ENCODE measurements around the gene ZBTB24. TPM values are rescaled to one million over a fixed set of nuclear protein-coding genes. Genes with fewer than 3 reads are reported as not detected.
A peak's percentile ranks its signal among the peaks of the same experiment; 100 is the strongest.

ZBTB24 gene
- total and polyA plus RNA-seq, 7 experiments from 2014 or later = 6.9 to 26.6 (median 12.4) TPM

DNA sequence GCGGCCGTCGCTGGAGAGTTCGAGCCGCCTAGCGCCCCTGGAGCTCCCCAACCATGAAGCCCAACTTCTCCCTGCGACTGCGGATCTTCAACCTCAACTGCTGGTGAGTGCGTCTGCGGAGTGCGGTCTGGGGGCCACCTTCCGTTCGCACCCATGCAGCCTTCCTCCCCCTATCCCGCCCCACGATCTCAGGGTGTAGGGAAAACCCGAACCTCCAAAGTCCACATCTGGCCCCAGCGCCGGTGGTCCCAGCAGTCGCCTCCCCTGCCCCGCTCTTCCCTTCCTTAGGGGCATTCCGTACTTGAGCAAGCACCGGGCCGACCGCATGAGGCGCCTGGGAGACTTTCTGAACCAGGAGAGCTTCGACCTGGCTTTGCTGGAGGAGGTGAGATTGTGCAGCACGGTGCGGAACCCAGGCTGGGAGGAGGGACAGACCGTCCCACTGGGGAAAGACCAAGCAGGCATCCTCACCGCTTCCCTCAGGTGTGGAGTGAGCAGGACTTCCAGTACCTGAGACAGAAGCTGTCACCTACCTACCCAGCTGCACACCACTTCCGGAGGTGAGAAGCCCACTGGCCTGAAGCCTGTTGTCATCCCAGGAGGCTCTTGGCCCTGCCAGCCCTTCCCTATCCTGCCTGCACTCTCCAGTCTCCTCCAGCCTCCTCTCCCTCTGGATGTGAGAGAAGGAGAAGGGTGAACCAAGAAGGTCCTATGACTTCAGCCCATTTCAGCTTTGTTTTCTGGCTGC is 41.8 kb downstream of the ZBTB24 start:
- peaks cover 0 to 20% (median 0%) of the 10 kb centered on the region in 5 donors for H3K36me3 Mint-ChIP-seq
- H3K4me3 ChIP-seq (ENCODE audit: low read length) = peak overlapping the region; percentile 65
- ATAC-seq = peak; percentile 60
- peaks cover 0 to 33% (median 4%) of the 10 kb centered on the region in 3 experiments for H3K36me3 ChIP-seq (ENCODE audit: control insufficient read depth in 2 of 3, insufficient read depth in 3 of 3, low read length in 3 of 3)
- H3K4me3 Mint-ChIP-seq = peak overlapping the region; percentile 90 to 95 (median 94)
- peaks cover 0 to 2% (median 0%) of the 10 kb centered on the region in 11 donors for H3K9me3 Mint-ChIP-seq
- H3K27ac Mint-ChIP-seq = peak overlapping the region; percentile 87 to 97 (median 93)
- DNase-seq = peak in 5 of 9 donors; percentile 47 to 60 (median 54)
- peaks cover 11% of the 10 kb centered on the region in 2 donors for H3K4me1 ChIP-seq (ENCODE audit: control insufficient read depth in 2 of 2, insufficient read depth in 2 of 2, low read length in 2 of 2)
- peaks cover 0 to 2% (median 0%) of the 10 kb centered on the region in 5 donors for H3K27me3 Mint-ChIP-seq
- no peaks in the 10 kb centered on the region for H3K27me3 ChIP-seq (ENCODE audit: control insufficient read depth in 2 of 2, insufficient read depth in 2 of 2, low read length in 2 of 2)
- POLR2A ChIA-PET = interaction anchor here (0.5 to 4.5 kb wide), 16 partner anchors 9 to 250 kb away, joined by 3 to 49 read pairs (median 5); partner anchors contain the start of genes AK9, CD164, FIG4 and MICAL1
- CTCF ChIA-PET = interaction anchor here (0.9 to 4.1 kb wide), 9 partner anchors 12 to 598 kb away, joined by 3 to 18 read pairs (median 4); partner anchors contain the start of genes AK9, CD164, FIG4 and MICAL1
- peak overlapping the region; percentile 98 for H3K27ac ChIP-seq (ENCODE audit: low read depth, low read length)
- H3K9me3 ChIP-seq (ENCODE audit: control insufficient read depth in 2 of 3, low read length in 3 of 3) = no peaks in the 10 kb centered on the region
- peaks cover 10 to 33% (median 21%) of the 10 kb centered on the region in 7 donors for H3K4me1 Mint-ChIP-seq
- intact Hi-C loops (cut with micrococcal nuclease) = loop anchor here (1.0 to 10.0 kb wide), 11 partner anchors 8 to 1482 kb away; partner anchors contain the start of genes ZBTB24 (in 2 of the 2), AFG1L (in 1 of the 2), AMD1 (in 1 of the 2) and SEC63 (in 1 of the 2)

DNA sequence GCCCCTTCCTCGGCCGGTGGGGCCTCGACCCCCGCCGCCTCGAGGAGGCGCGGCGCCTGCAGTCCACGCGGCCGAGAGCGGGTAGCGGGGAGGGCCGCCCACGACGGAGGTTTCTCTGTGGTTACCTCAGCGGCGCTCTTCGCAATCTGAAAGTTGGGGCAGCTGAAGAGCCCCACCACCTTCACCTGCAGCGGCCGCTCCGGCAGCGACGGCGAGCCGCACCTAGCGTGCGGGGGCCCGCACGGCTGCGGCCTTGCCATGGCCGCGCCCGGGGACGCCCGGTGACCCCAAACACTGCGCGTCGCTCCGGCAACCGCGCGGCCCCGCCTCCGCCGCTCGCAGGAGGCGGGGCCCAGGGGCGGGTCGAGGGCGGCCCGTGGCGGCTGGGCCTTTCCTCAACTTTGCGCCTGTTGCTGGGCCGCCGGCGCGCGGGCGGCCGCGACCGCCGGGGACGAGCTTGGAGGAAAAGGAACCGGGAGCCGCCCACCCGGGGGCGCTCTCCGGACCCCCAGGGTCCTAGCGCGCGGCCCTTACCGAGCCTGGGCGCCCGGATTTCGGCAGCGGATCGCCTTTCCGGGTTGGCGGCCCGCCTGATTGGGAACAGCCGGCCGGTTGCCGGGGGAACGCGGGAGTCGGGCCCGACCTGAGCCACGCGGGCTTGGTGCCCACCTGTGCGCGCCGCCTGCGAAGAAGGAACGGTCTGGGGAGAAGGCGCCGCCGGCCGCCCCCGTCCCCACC is 42.5 kb downstream of the ZBTB24 start, which contains the start of the genes PPIL6 and SMPD2:
Gene PPIL6 (minus strand): TSS at position 298 of the 738 bp plus-strand sequence. CDS start 38 bp downstream, at position 260.
Gene SMPD2 (plus strand): TSS at position 394 of the 738 bp plus-strand sequence. CDS start 398 bp downstream, outside the sequence.
- Mint-ChIP-seq H3K4me3 (peak within 1 kb of the TSS; percentile 90 to 95 (median 94)), H3K27me3 (peaks cover 0 to 2% (median 0%) of the 10 kb centered on the region in 5 donors), H3K27ac (peak within 1 kb of the TSS; percentile 87 to 97 (median 93)), H3K9me3 (peaks cover 0 to 2% (median 0%) of the 10 kb centered on the region in 11 donors), H3K4me1 (peaks cover 10 to 32% (median 21%) of the 10 kb centered on the region in 7 donors), H3K36me3 (peaks cover 0 to 18% (median 0%) of the 10 kb centered on the region in 5 donors)
- DNase-seq (peak; percentile 63 to 85 (median 77)), ATAC-seq (peak; percentile 91)
- Histone ChIP-seq H3K4me1 (ENCODE audit: control insufficient read depth in 2 of 2, insufficient read depth in 2 of 2, low read length in 2 of 2) (peaks cover 11% of the 10 kb centered on the region in 2 donors), H3K27ac (ENCODE audit: low read depth, low read length) (peak within 1 kb of the TSS; percentile 98), H3K27me3 (ENCODE audit: control insufficient read depth in 2 of 2, insufficient read depth in 2 of 2, low read length in 2 of 2) (no peaks in the 10 kb centered on the region), H3K4me3 (ENCODE audit: low read length) (peak within 1 kb of the TSS; percentile 65), H3K36me3 (ENCODE audit: control insufficient read depth in 2 of 3, insufficient read depth in 3 of 3, low read length in 3 of 3) (peaks cover 0 to 26% (median 4%) of the 10 kb centered on the region in 3 experiments), H3K9me3 (ENCODE audit: control insufficient read depth in 2 of 3, low read length in 3 of 3) (no peaks in the 10 kb centered on the region)
- POLR2A ChIA-PET = interaction anchor here (0.5 to 4.5 kb wide), 17 partner anchors 9 to 250 kb away, joined by 3 to 49 read pairs (median 5); partner anchors contain the start of genes AK9, CD164, FIG4 and MICAL1
- intact Hi-C loops (cut with micrococcal nuclease) = loop anchor here (1.0 to 10.0 kb wide), 17 partner anchors 9 to 1482 kb away; partner anchors contain the start of genes AK9 (in 2 of the 2), CD164 (in 2 of the 2), CEP57L1 (in 2 of the 2) and FIG4 (in 2 of the 2)
- CTCF ChIA-PET = interaction anchor here (0.9 to 4.1 kb wide), 5 partner anchors 13 to 599 kb away, joined by 3 to 18 read pairs (median 4); partner anchors contain the start of genes AK9, CD164 and FIG4

DNA sequence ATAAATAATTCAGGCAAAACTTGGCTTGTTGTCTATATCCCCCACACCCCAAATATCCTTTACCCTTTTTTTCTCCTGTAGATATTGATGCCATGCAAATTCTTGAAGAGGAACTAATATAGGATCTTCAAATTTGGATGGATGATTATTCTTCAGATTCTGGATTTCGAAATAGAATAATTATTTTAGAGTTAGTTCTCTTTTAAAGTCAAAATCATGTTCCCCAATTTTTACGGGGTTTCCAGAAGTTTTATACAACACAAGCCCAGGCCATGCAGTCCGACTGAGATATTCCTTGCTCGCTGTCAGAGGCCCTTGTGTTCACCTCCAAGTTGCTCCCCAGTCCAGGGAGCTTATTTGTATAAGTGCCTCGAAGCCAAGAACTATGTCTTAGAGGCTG is 47.0 kb downstream of the ZBTB24 start:
- no peak for ATAC-seq
- DNase-seq = no peak
- peaks cover 0 to 4% of the 10 kb centered on the region in 2 donors for H3K4me1 ChIP-seq (ENCODE audit: control insufficient read depth in 2 of 2, insufficient read depth in 2 of 2, low read length in 2 of 2)
- no peak overlapping the region for H3K27ac ChIP-seq (ENCODE audit: low read depth, low read length)
- Mint-ChIP-seq H3K9me3 (peaks cover 0 to under 1% (median 0%) of the 10 kb centered on the region in 11 donors), H3K27me3 (peaks cover 0 to 15% (median 0%) of the 10 kb centered on the region in 5 donors), H3K27ac (no peak overlapping the region), H3K4me3 (no peak overlapping the region), H3K36me3 (no peaks in the 10 kb centered on the region), H3K4me1 (peaks cover 0 to 8% (median 5%) of the 10 kb centered on the region in 7 donors)
- intact Hi-C loops (cut with micrococcal nuclease) = no loop called here
- POLR2A ChIA-PET = interaction anchor here (0.9 kb wide), 1 partner anchor 9 kb away, joined by 3 read pairs; no protein-coding TSS in a partner anchor
- no peaks in the 10 kb centered on the region for H3K9me3 ChIP-seq (ENCODE audit: control insufficient read depth in 2 of 3, low read length in 3 of 3)
- H3K27me3 ChIP-seq (ENCODE audit: control insufficient read depth in 2 of 2, insufficient read depth in 2 of 2, low read length in 2 of 2) = no peaks in the 10 kb centered on the region
- CTCF ChIA-PET = no interaction called here
- peaks cover 0 to 3% (median 0%) of the 10 kb centered on the region in 3 experiments for H3K36me3 ChIP-seq (ENCODE audit: control insufficient read depth in 2 of 3, insufficient read depth in 3 of 3, low read length in 3 of 3)
- H3K4me3 ChIP-seq (ENCODE audit: low read length) = no peak overlapping the region

DNA sequence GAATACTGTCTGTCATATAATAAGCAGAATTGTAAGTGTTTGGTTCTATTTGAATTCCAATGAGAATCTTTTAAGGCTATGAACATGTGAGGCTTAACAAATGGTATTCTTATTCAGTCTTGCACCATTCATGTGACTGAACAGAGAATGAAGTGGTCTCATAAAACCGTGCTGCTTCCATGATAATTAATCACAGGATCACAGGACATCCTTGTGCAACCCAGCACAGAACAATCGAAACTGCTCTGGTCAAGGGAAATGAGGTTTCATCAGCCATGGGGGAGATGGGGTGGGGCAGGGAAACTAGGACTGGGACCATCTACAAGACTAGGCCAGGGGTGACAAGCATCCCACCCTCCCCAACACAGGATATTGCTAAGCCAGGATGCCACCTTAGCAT is 48.6 kb downstream of the ZBTB24 start:
- H3K9me3 ChIP-seq (ENCODE audit: control insufficient read depth in 2 of 3, low read length in 3 of 3) = no peaks in the 10 kb centered on the region
- no peak overlapping the region for H3K27ac Mint-ChIP-seq
- H3K4me1 Mint-ChIP-seq = peaks cover 0 to 1% (median 0%) of the 10 kb centered on the region in 7 donors
- no peak overlapping the region for H3K4me3 ChIP-seq (ENCODE audit: low read length)
- H3K36me3 ChIP-seq (ENCODE audit: control insufficient read depth in 2 of 3, insufficient read depth in 3 of 3, low read length in 3 of 3) = no peaks in the 10 kb centered on the region
- DNase-seq (no peak), ATAC-seq (no peak)
- ChIA-PET CTCF (interaction anchor here (0.7 to 0.8 kb wide), 2 partner anchors 64 to 247 kb away, joined by 4 read pairs; no protein-coding TSS in a partner anchor), POLR2A (no interaction called here)
- H3K27me3 ChIP-seq (ENCODE audit: control insufficient read depth in 2 of 2, insufficient read depth in 2 of 2, low read length in 2 of 2) = no peaks in the 10 kb centered on the region
- intact Hi-C loops (cut with micrococcal nuclease) = no loop called here
- no peak overlapping the region for H3K27ac ChIP-seq (ENCODE audit: low read depth, low read length)
- no peaks in the 10 kb centered on the region for H3K4me1 ChIP-seq (ENCODE audit: control insufficient read depth in 2 of 2, insufficient read depth in 2 of 2, low read length in 2 of 2)
- no peaks in the 10 kb centered on the region for H3K36me3 Mint-ChIP-seq
- peaks cover 0 to 20% (median 0%) of the 10 kb centered on the region in 5 donors for H3K27me3 Mint-ChIP-seq
- no peaks in the 10 kb centered on the region for H3K9me3 Mint-ChIP-seq
- no peak overlapping the region for H3K4me3 Mint-ChIP-seq

DNA sequence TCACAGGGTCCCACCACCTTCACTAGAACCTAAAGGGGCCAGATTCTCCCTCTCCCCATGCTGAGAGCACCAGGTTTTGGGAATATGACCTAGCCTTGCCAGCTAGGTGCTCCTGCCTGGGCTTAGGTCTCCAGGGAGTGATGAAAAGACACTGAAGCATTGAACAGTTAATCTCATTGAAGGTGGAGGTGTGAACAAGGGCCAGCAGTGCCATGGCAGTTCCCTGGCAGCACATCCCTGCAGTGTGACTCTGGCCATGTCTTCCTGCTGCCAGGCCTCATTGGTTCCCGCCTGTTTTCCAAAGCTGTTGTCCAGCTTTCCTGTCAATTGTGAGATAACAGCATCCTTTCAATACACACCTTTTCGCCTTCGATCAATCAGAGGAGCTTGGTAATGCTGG is 53.5 kb downstream of the ZBTB24 start:
- no peaks in the 10 kb centered on the region for H3K36me3 Mint-ChIP-seq
- peaks cover 0 to 4% (median 0%) of the 10 kb centered on the region in 7 donors for H3K4me1 Mint-ChIP-seq
- no peak overlapping the region for H3K27ac ChIP-seq (ENCODE audit: low read depth, low read length)
- no peak overlapping the region for H3K4me3 Mint-ChIP-seq
- H3K27ac Mint-ChIP-seq = no peak overlapping the region
- H3K9me3 ChIP-seq (ENCODE audit: control insufficient read depth in 2 of 3, low read length in 3 of 3) = no peaks in the 10 kb centered on the region
- H3K27me3 ChIP-seq (ENCODE audit: control insufficient read depth in 2 of 2, insufficient read depth in 2 of 2, low read length in 2 of 2) = no peaks in the 10 kb centered on the region
- ChIA-PET CTCF (no interaction called here), POLR2A (no interaction called here)
- H3K36me3 ChIP-seq (ENCODE audit: control insufficient read depth in 2 of 3, insufficient read depth in 3 of 3, low read length in 3 of 3) = no peaks in the 10 kb centered on the region
- intact Hi-C loops (cut with micrococcal nuclease) = no loop called here
- H3K27me3 Mint-ChIP-seq = peaks cover 0 to 27% (median 0%) of the 10 kb centered on the region in 5 donors
- H3K4me1 ChIP-seq (ENCODE audit: control insufficient read depth in 2 of 2, insufficient read depth in 2 of 2, low read length in 2 of 2) = no peaks in the 10 kb centered on the region
- DNase-seq = no peak
- H3K9me3 Mint-ChIP-seq = no peaks in the 10 kb centered on the region
- no peak overlapping the region for H3K4me3 ChIP-seq (ENCODE audit: low read length)
- no peak for ATAC-seq

Data from naive thymus-derived CD4-positive, alpha-beta T cell (primary cell).